ENCODE data around the gene KCNJ16. TPM values are rescaled to one million over a fixed set of nuclear protein-coding genes. Genes with fewer than 3 reads are reported as not detected.

KCNJ16 gene
- total RNA-seq, 4 donors from 2014 or later, result 296 to 403 (median 324) TPM

DNA sequence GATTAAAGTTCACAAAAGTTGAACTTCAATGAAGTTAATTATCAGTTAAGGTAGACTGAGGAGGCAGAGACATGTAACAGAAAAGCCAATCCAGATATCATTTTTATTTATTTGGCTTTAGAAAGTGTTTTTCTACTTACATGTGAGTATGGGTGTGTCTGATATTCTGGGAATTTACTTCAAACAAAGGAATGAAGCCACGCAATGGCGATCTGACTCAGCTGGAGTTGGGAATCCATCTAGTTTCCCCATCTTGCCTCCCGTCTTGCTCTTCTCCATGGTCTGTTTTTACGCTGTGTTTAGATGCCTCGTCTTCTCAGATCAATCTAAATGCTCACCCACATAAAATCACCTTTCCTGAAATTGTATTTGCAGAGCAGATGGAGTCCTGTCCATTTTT is 1.7 kb upstream of the KCNJ16 start:
- TF ChIP-seq, protein P1, sequence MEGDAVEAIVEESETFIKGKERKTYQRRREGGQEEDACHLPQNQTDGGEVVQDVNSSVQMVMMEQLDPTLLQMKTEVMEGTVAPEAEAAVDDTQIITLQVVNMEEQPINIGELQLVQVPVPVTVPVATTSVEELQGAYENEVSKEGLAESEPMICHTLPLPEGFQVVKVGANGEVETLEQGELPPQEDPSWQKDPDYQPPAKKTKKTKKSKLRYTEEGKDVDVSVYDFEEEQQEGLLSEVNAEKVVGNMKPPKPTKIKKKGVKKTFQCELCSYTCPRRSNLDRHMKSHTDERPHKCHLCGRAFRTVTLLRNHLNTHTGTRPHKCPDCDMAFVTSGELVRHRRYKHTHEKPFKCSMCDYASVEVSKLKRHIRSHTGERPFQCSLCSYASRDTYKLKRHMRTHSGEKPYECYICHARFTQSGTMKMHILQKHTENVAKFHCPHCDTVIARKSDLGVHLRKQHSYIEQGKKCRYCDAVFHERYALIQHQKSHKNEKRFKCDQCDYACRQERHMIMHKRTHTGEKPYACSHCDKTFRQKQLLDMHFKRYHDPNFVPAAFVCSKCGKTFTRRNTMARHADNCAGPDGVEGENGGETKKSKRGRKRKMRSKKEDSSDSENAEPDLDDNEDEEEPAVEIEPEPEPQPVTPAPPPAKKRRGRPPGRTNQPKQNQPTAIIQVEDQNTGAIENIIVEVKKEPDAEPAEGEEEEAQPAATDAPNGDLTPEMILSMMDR (IDR thresholded peaks at IDR 0.05), result no peak
- no peak for TF ChIP-seq POLR2A (IDR thresholded peaks at IDR 0.05)
- DNase-seq, result no peak

DNA sequence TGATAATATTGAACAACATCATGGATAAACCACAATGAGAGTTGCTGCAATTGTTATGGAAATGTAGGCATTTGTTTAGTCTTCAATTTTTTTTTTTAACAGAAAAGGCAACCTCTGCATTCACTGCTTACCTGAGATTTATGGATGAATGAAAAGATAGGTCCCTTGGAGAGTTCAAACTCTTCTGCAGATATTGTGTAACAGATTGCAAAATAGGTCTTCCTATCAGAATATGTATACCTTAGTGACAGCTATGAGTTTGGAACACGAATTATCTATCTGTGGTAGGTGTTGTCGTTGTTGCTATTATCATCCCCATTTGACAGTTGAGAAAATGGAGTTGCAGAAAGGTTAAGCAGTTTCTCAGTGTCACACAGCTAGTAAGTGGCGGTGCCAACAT is 1.2 kb upstream of the KCNJ16 start:
- H3K9me3 ChIP-seq, result no peaks in the 10 kb centered on the region
- 43 to 55% methylated on average over 3 of the region's 3 CpGs for WGBS, 2 donors
- no peaks in the 10 kb centered on the region for H3K27me3 ChIP-seq
- H3K4me1 ChIP-seq, result peaks cover 49 to 55% of the 10 kb centered on the region in 2 donors
- DNase-seq, result no peak
- H3K4me3 ChIP-seq (replicated peaks in 1 of 3), result no peak overlapping the region
- H3K36me3 ChIP-seq, result no peaks in the 10 kb centered on the region
- TF ChIP-seq, protein P1 (IDR thresholded peaks at IDR 0.05), result no peak
- no peak for TF ChIP-seq POLR2A (IDR thresholded peaks at IDR 0.05)
- intact Hi-C loops (cut with DNase I), result no loop called here
- H3K27ac ChIP-seq, result peak overlapping the region; percentile 77 to 94 (median 92)

More for the DNA sequence above, 1.7 kb upstream of the KCNJ16 start:
- 75 to 78% methylated on average over 5 of the region's 5 CpGs for WGBS, 2 donors
- Histone ChIP-seq H3K4me3 (replicated peaks in 1 of 3) (no peak overlapping the region), H3K27me3 (no peaks in the 10 kb centered on the region), H3K9me3 (no peaks in the 10 kb centered on the region), H3K4me1 (peaks cover 49 to 55% of the 10 kb centered on the region in 2 donors), H3K36me3 (no peaks in the 10 kb centered on the region), H3K27ac (peak overlapping the region; percentile 77 to 94 (median 92))
- intact Hi-C loops (cut with DNase I), result no loop called here

DNA sequence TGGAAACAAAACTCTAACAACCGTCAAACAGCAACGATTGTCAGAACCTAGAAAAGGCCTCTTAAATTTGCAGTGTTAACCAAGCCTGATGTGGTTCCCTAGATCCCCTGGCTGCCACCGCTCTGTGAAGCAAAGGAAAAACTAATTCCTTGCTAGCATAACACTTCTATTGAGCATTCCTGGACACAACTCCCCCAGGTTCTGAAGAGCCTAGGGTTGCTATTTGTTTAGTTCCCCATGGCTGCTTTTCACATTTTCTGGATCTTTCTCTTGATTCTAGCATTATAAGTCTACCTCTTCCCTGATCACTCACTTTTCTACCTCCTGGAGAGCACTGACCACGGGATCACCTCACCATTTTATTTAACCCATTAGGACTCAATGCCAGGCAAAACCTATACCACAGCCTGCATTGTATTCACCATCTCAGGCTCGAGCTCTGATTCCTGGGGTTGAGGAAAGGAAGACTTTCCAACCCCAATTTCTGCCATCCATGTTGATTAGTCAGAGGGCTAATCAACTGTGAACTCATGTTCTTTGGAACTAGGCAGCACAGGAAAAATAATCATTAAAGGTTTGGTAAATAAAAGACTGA is 692 bp upstream of the KCNJ16 start:
- 11 to 30% methylated on average over 5 of the region's 5 CpGs for WGBS, 2 donors
- peak overlapping the region; percentile 84 to 94 (median 92) for H3K27ac ChIP-seq

DNA sequence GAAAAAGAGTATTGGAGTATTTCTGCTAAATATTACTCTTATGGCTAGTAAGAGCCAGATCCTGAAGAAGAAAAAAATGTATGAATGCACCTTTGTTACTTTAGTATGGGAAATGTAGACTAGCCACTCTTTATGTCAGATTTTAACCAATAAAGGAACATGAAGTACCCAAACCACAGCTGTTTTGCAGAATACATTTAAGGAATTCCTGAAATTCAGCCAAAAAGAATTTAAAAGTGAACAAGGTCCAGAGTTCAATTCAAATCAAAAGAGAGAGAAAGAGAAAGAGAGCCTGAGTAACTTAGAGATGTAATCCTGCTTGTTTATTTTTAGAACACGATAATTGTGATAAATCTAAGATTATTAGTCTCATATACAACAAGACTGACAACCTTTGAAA is 1.2 kb downstream of the KCNJ16 start:
- Histone ChIP-seq H3K4me3 (replicated peaks in 1 of 3) (peak overlapping the region in 2 of 3 donors; percentile 33 to 70), H3K9me3 (no peaks in the 10 kb centered on the region), H3K27me3 (no peaks in the 10 kb centered on the region), H3K27ac (peak overlapping the region; percentile 84 to 94 (median 92)), H3K36me3 (no peaks in the 10 kb centered on the region), H3K4me1 (peaks cover 29 to 43% of the 10 kb centered on the region in 2 donors)
- WGBS, 2 donors, result 17 to 27% methylated on average over 1 of the region's 1 CpG
- TF ChIP-seq, protein P1 (IDR thresholded peaks at IDR 0.05), result no peak
- TF ChIP-seq POLR2A (IDR thresholded peaks at IDR 0.05), result no peak
- no peak for DNase-seq
- intact Hi-C loops (cut with DNase I), result no loop called here

More for the DNA sequence above, 692 bp upstream of the KCNJ16 start:
- TF ChIP-seq, protein P1 (IDR thresholded peaks at IDR 0.05), result peak in 2 of 6 experiments; percentile 18 to 31
- peak in 1 of 2 donors; percentile 84 for TF ChIP-seq POLR2A (IDR thresholded peaks at IDR 0.05)
- no peaks in the 10 kb centered on the region for H3K36me3 ChIP-seq
- H3K9me3 ChIP-seq, result no peaks in the 10 kb centered on the region
- intact Hi-C loops (cut with DNase I), result no loop called here
- peak overlapping the region in 1 of 3 donors; percentile 33 for H3K4me3 ChIP-seq (replicated peaks in 1 of 3)
- DNase-seq, result peak; percentile 84 to 85
- no peaks in the 10 kb centered on the region for H3K27me3 ChIP-seq
- peaks cover 48 to 53% of the 10 kb centered on the region in 2 donors for H3K4me1 ChIP-seq

DNA sequence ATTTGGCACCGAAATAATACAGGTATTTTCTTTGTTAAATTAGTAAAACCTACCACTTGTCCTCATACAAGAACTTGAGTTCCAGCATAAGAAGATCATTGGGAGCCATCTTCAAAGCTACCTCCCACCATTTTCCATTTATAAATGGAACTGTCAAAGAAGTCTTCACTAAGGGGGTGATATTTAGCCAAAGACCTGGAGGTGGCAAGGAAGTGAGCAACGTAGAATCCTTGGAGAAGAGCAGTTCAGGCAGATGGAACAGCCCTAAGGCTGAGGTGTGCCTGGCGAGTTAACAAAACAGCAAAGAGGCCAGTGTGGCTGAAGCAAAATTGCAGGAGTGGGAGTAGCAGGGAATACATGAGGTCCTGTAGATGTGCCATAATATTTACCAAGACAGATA is 1.8 kb downstream of the KCNJ16 start:
- Histone ChIP-seq H3K36me3 (no peaks in the 10 kb centered on the region), H3K4me1 (peaks cover 23 to 42% of the 10 kb centered on the region in 2 donors), H3K9me3 (no peaks in the 10 kb centered on the region), H3K4me3 (replicated peaks in 1 of 3) (peak overlapping the region in 2 of 3 donors; percentile 33 to 70), H3K27ac (peak overlapping the region; percentile 84 to 94 (median 92)), H3K27me3 (no peaks in the 10 kb centered on the region)
- 34 to 44% methylated on average over 3 of the region's 3 CpGs for WGBS, 2 donors
- no peak for DNase-seq
- TF ChIP-seq, protein P1 (IDR thresholded peaks at IDR 0.05), result no peak
- TF ChIP-seq POLR2A (IDR thresholded peaks at IDR 0.05), result peak in 1 of 2 donors; percentile 40
- intact Hi-C loops (cut with DNase I), result no loop called here
